GM23248 (cell line): Measurements from ENCODE around the gene MAPK10. TPM values are rescaled to one million over a fixed set of nuclear protein-coding genes. Genes with fewer than 3 reads are reported as not detected.
"Not testable (repeated sequence)": the region's sequence is repeated elsewhere in the genome, so short reads cannot be mapped to it uniquely, and the experiment has no call there.

Experiments used
- DNase-seq: peaks from one replicate; pipeline ENCODE4 v3.0.0-alpha.2; 2015
- H2AFZ ChIP-seq: fragments of 200-600 bp; sonication (generic); 2 replicates; pipeline ENCODE4 v1.6.1; 2016; ENCODE audit warnings: antibody characterized with exemption
- H3F3A ChIP-seq: fragments of 200-600 bp; sonication (generic); 2 replicates; pipeline ENCODE4 v1.6.1; 2016; ENCODE audit warnings: mild to moderate bottlenecking, antibody characterized with exemption, mixed run types; ENCODE audit not compliant: insufficient read depth
- H3K27ac ChIP-seq: fragments of 200-600 bp; sonication (generic); 2 replicates; pipeline ENCODE4 v1.5.1; 2016; ENCODE audit warnings: mild to moderate bottlenecking
- H3K27me3 ChIP-seq: fragments of 200-600 bp; sonication (generic); replicated peaks from 2 replicates; pipeline ENCODE4 v1.6.1; 2016; ENCODE audit warnings: mild to moderate bottlenecking; ENCODE audit not compliant: insufficient read depth
- H3K36me3 ChIP-seq: fragments of 200-600 bp; sonication (generic); 2 replicates; pipeline ENCODE4 v1.6.1; 2016; ENCODE audit warnings: low read depth, mild to moderate bottlenecking
- H3K4me1 ChIP-seq: fragments of 200-600 bp; sonication (generic); 2 replicates; pipeline ENCODE4 v1.6.1; 2016; ENCODE audit warnings: mild to moderate bottlenecking; ENCODE audit not compliant: insufficient read depth
- H3K4me2 ChIP-seq: fragments of 200-600 bp; sonication (generic); one replicate; pipeline ENCODE4 v1.6.1; 2016; ENCODE audit warnings: mild to moderate bottlenecking; ENCODE audit not compliant: unreplicated experiment
- H3K4me3 ChIP-seq: fragments of 200-600 bp; sonication (generic); 2 replicates; pipeline ENCODE4 v1.5.1; 2016; ENCODE audit warnings: mild to moderate bottlenecking
- H3K79me2 ChIP-seq: fragments of 200-600 bp; sonication (generic); 2 replicates; pipeline ENCODE4 v1.6.1; 2016; ENCODE audit warnings: mild to moderate bottlenecking; ENCODE audit not compliant: insufficient read depth
- H3K9ac ChIP-seq: fragments of 200-600 bp; sonication (generic); 2 replicates; pipeline ENCODE4 v1.6.1; 2016; ENCODE audit warnings: mild to moderate bottlenecking
- H3K9me2 ChIP-seq: fragments of 200-600 bp; sonication (generic); 2 replicates; pipeline ENCODE4 v1.6.1; 2016; ENCODE audit warnings: mixed run types, mild to moderate bottlenecking, moderate library complexity; ENCODE audit not compliant: insufficient read depth
- H3K9me3 ChIP-seq: fragments of 200-600 bp; sonication (generic); one replicate; pipeline ENCODE4 v1.6.1; 2017; ENCODE audit warnings: low read depth
- H4K20me1 ChIP-seq: fragments of 200-600 bp; sonication (generic); 2 replicates; pipeline ENCODE4 v1.6.0; 2016; ENCODE audit not compliant: insufficient read depth
- EZH2 ChIP-seq: fragments of 200-600 bp; sonication (generic); IDR thresholded peaks from 2 replicates; pipeline ENCODE4 v1.6.1; 2018; ENCODE audit warnings: antibody characterized with exemption, mild to moderate bottlenecking; ENCODE audit not compliant: insufficient read depth, poor library complexity, severe bottlenecking
- EZH2phosphoT487 ChIP-seq: fragments of 200-600 bp; sonication (generic); IDR thresholded peaks from 2 replicates; pipeline ENCODE4 v1.6.1; 2018; ENCODE audit warnings: antibody characterized with exemption, moderate library complexity, mild to moderate bottlenecking, low read depth; ENCODE audit not compliant: insufficient read depth
- WGBS, 2 experiments: methylation state at CpG; one replicate each; pipeline ENCODE4 v1.1.6; 2015 to 2017; ENCODE audit warnings: low lambda C conversion rate in 2 of 2, low coverage in 1 of 2; ENCODE audit errors: missing lambda C conversion rate in 2 of 2; 5-methylcytosine and 5-hydroxymethylcytosine counted together
- in situ Hi-C: fragments of 300-500 bp; cut with MboI; formaldehyde crosslinking; loops from 2 replicates; pipeline ENCODE4 v1.15.0; 2020
- polyA plus RNA-seq: library from polyadenylated mRNA; unstranded; fragments of >200 nt; fragmentation: Nextera tagmentation; extraction: Ambion mirVana; gene quantifications from 2 replicates; pipeline ENCODE4 v1.2.1, GENCODE V29; 2016
- total RNA-seq: library from RNA; depleted of rRNA; stranded (reverse); fragments of >200 nt; shearing (Covaris generic); gene quantifications from 2 replicates; pipeline ENCODE4 v1.2.3, GENCODE V29; 2014

The MAPK10 gene
- total and polyA plus RNA-seq, 2 experiments from 2014 or later, result 0.73 to 1.3 TPM

- Histone ChIP-seq H3K79me2 (no peaks in the 10 kb centered on the region), H3K27ac (no peak overlapping the region), H4K20me1 (no peaks in the 10 kb centered on the region), H3K9me2 (no peaks in the 10 kb centered on the region), H3K36me3 (no peaks in the 10 kb centered on the region), H2AFZ (no peak overlapping the region), H3K4me3 (no peak overlapping the region), H3K4me1 (peaks cover 14% of the 10 kb centered on the region), H3K9ac (no peak overlapping the region), H3K4me2 (no peak overlapping the region), H3K27me3 (no peaks in the 10 kb centered on the region), H3K9me3 (no peaks in the 10 kb centered on the region), H3F3A (no peaks in the 10 kb centered on the region)
- TF ChIP-seq EZH2phosphoT487 (no peak), EZH2 (no peak)
- in situ Hi-C loops, result no loop called here
- no peak for DNase-seq
These were observed 181.6 kb downstream of the MAPK10 start for GRCh38 chr4:86178211-86178610.

- Histone ChIP-seq H3K9me2 (no peaks in the 10 kb centered on the region), H3F3A (no peaks in the 10 kb centered on the region), H3K9me3 (no peaks in the 10 kb centered on the region), H3K36me3 (no peaks in the 10 kb centered on the region), H3K4me3 (no peak overlapping the region), H3K27ac (no peak overlapping the region), H3K4me2 (no peak overlapping the region), H4K20me1 (no peaks in the 10 kb centered on the region), H3K79me2 (no peaks in the 10 kb centered on the region), H3K9ac (no peak overlapping the region), H3K4me1 (no peaks in the 10 kb centered on the region), H3K27me3 (no peaks in the 10 kb centered on the region), H2AFZ (no peak overlapping the region)
- WGBS, 2 experiments, result 56 to 77% methylated on average over 1 of the region's 1 CpG
- no peak for DNase-seq
- TF ChIP-seq EZH2phosphoT487 (no peak), EZH2 (no peak)
- in situ Hi-C loops, result no loop called here
These were observed 185.3 kb downstream of the MAPK10 start for GRCh38 chr4:86174506-86174905.

- H3K27ac ChIP-seq, H3K9ac ChIP-seq, H3K27me3 ChIP-seq, in situ Hi-C loops, H3K4me2 ChIP-seq, H2AFZ ChIP-seq, H3K79me2 ChIP-seq, DNase-seq, H3K4me3 ChIP-seq, H3K36me3 ChIP-seq, H3K9me2 ChIP-seq, H4K20me1 ChIP-seq, H3F3A ChIP-seq, H3K4me1 ChIP-seq, H3K9me3 ChIP-seq: not testable (repeated sequence)
- 84 to 85% methylated on average over 9 to 10 of the region's 10 CpGs for WGBS, 2 experiments
These were observed 191.5 kb downstream of the MAPK10 start for GRCh38 chr4:86168335-86168734.

GRCh38 chr4:86160426-86160825 lies 199.4 kb downstream of the MAPK10 start:
- DNase-seq, result peak; percentile 18
- Histone ChIP-seq H3K9me2 (no peaks in the 10 kb centered on the region), H3K36me3 (no peaks in the 10 kb centered on the region), H3K4me3 (no peak overlapping the region), H4K20me1 (no peaks in the 10 kb centered on the region), H3K79me2 (no peaks in the 10 kb centered on the region), H3K9ac (no peak overlapping the region), H3K9me3 (no peaks in the 10 kb centered on the region), H3K4me2 (no peak overlapping the region), H3F3A (no peaks in the 10 kb centered on the region), H3K27ac (no peak overlapping the region), H2AFZ (no peak overlapping the region), H3K27me3 (no peaks in the 10 kb centered on the region), H3K4me1 (0 out of 2 replicates have a peak, but pooled peaks cover 7% of the 10 kb centered on the region)
- TF ChIP-seq EZH2phosphoT487 (no peak), EZH2 (no peak)
- 84 to 88% methylated on average over 2 of the region's 2 CpGs for WGBS, 2 experiments
- in situ Hi-C loops, result no loop called here

GRCh38 chr4:86159216-86159615 lies 200.6 kb downstream of the MAPK10 start:
- 92 to 97% methylated on average over 4 of the region's 4 CpGs for WGBS, 2 experiments
- DNase-seq, result no peak
- H4K20me1 ChIP-seq, result no peaks in the 10 kb centered on the region
- H3K27ac ChIP-seq, result no peak overlapping the region
- no peaks in the 10 kb centered on the region for H3K9me2 ChIP-seq
- in situ Hi-C loops, result no loop called here
- TF ChIP-seq EZH2 (no peak), EZH2phosphoT487 (no peak)
- no peaks in the 10 kb centered on the region for H3K36me3 ChIP-seq
- H3K4me3 ChIP-seq, result no peak overlapping the region
- H3K79me2 ChIP-seq, result no peaks in the 10 kb centered on the region
- H3K9ac ChIP-seq, result no peak overlapping the region
- H3F3A ChIP-seq, result no peaks in the 10 kb centered on the region
- H3K4me2 ChIP-seq, result no peak overlapping the region
- no peaks in the 10 kb centered on the region for H3K27me3 ChIP-seq
- H3K9me3 ChIP-seq, result no peaks in the 10 kb centered on the region
- 0 out of 2 replicates have a peak, but pooled peaks cover 7% of the 10 kb centered on the region for H3K4me1 ChIP-seq
- H2AFZ ChIP-seq, result no peak overlapping the region
